Measurements from ENCODE around the gene PLA2G3. TPM values are rescaled to one million over a fixed set of nuclear protein-coding genes. Genes with fewer than 3 reads are reported as not detected.

PLA2G3 gene
- total and polyA plus RNA-seq, 2 of the 8 experiments (the other 6 are each of a cell fraction or from before 2014, with no cell fraction given) = 18.1 to 25.9 TPM

DNA sequence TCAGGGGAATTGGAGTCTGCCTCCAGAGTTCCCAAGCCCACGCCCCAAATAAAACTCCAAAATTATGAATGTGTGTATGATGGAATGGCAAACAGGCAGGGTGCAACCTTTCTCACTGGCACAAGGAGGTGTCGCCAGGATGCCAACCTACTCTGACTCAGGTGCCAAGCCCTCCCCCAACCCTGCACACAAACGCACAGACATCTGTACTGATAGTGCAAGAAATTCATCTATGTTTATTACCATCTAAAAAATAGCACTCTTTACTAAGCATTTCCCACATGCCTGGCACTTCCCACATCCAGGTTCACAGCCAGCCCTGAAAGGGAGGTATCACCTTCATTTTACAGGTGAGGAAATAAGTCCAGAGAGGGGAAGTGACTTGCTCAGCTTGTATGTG, 1.2 kb downstream of the PLA2G3 start:
- Histone ChIP-seq H4K5ac (ENCODE audit: insufficient read length, low read depth, low read length) (no peak overlapping the region), H3K4ac (replicated peaks; ENCODE audit: insufficient read length, low read depth, low read length) (no peak overlapping the region), H2BK5ac (ENCODE audit: low read depth, low read length) (peak overlapping the region; percentile 93; the same call in 1 of the 2 replicates), H2BK12ac (ENCODE audit: low read depth, low read length) (0 out of 2 replicates have a peak overlapping the region, but pooled peaks have one; percentile 99), H2BK120ac (replicated peaks; ENCODE audit: low read depth, low read length) (no peak overlapping the region), H3K27ac (ENCODE audit: low read depth, low read length) (no peak overlapping the region), H2BK20ac (ENCODE audit: low read length) (0 out of 2 replicates have a peak overlapping the region, but pooled peaks have one; percentile 57), H4K20me1 (replicated peaks in 1 of 2; ENCODE audit: control insufficient read depth in 1 of 2, insufficient read depth in 2 of 2, low read length in 2 of 2) (peaks cover 4 to 22% of the 10 kb centered on the region in 2 experiments), H4K91ac (replicated peaks; ENCODE audit: insufficient read length, low read length) (peak overlapping the region; percentile 98), H3K36me3 (ENCODE audit: control insufficient read depth in 2 of 4, insufficient read depth in 4 of 4, low read length in 3 of 4) (peaks cover 6 to 24% (median 13%) of the 10 kb centered on the region in 4 experiments; a peak in 7 of 8 replicates), H3K27me3 (replicated peaks in 1 of 4; ENCODE audit: control insufficient read depth in 3 of 4, extremely low read depth in 1 of 4, insufficient read depth in 3 of 4, low read length in 3 of 4) (0 out of 7 replicates have a peak, but pooled peaks cover 0 to 3% (median 0%) of the 10 kb centered on the region in 4 experiments), H4K8ac (ENCODE audit: extremely low read depth, insufficient read depth, low read length) (peak overlapping the region; percentile 16; the same call in 1 of the 2 replicates), H3K18ac (ENCODE audit: extremely low read depth, low read length) (0 out of 2 replicates have a peak overlapping the region, but pooled peaks have one; percentile 91), H3K56ac (replicated peaks; ENCODE audit: insufficient read length, low read depth, low read length) (no peak overlapping the region), H3K79me1 (ENCODE audit: low read depth, low read length) (peaks cover 15% of the 10 kb centered on the region; the same call in 1 of the 2 replicates), H3K14ac (ENCODE audit: insufficient read length) (no peak overlapping the region), H3K4me3 (ENCODE audit: extremely low read depth in 1 of 4, insufficient read depth in 2 of 4, low read depth in 3 of 4, low read length in 4 of 4) (peak overlapping the region; percentile 50 to 77 (median 55); a peak in 7 of 8 replicates), H3K79me2 (ENCODE audit: control insufficient read depth in 1 of 2, insufficient read depth in 2 of 2, low read length in 2 of 2) (peaks cover 0 to 20% of the 10 kb centered on the region in 2 experiments; a peak in 3 of 4 replicates), H3K4me2 (ENCODE audit: insufficient read depth in 1 of 2, low read depth in 2 of 2, low read length in 2 of 2) (peak overlapping the region; percentile 87 to 99), H2AFZ (ENCODE audit: low read length) (no peak overlapping the region), H2BK15ac (ENCODE audit: low read length) (no peak overlapping the region), H3K23me2 (ENCODE audit: low read depth, low read length) (peaks cover 12% of the 10 kb centered on the region), H3K9ac (replicated peaks in 1 of 4; ENCODE audit: extremely low read depth in 1 of 4, low read depth in 3 of 4, low read length in 3 of 4) (peak overlapping the region in 1 of 4 experiments; percentile 55; a peak in 2 of 7 replicates), H3K4me1 (replicated peaks in 1 of 4; ENCODE audit: control insufficient read depth in 3 of 4, insufficient read depth in 4 of 4, low read length in 3 of 4) (peaks cover 7 to 25% (median 17%) of the 10 kb centered on the region in 4 experiments), H3K9me3 (ENCODE audit: insufficient read depth in 2 of 2, low read depth in 1 of 2, low read length in 1 of 2) (no peaks in the 10 kb centered on the region), H3K23ac (ENCODE audit: insufficient read length) (no peak overlapping the region), H2AK5ac (ENCODE audit: low read depth, low read length) (no peak overlapping the region)
- TF ChIP-seq SUZ12 (IDR thresholded peaks at IDR 0.05; ENCODE audit: low read length) = no peak
- no peak for TF ChIP-seq TAF1 (IDR thresholded peaks at IDR 0.05; ENCODE audit: low read depth, low read length)
- ChIA-PET CTCF (ENCODE audit: partially characterized antibody) (interaction anchor here (0.5 to 6.1 kb wide), 7 partner anchors 11 to 157 kb away, joined by 3 to 49 read pairs (median 4); no protein-coding TSS in a partner anchor), POLR2A (ENCODE audit: partially characterized antibody) (interaction anchor here (1.3 to 2.7 kb wide), 3 partner anchors 8 to 129 kb away, joined by 3 to 12 read pairs (median 6); no protein-coding TSS in a partner anchor)
- DNase-seq (ENCODE audit: low read depth in 1 of 2, low spot score in 2 of 2) (no peak), FAIRE-seq (no peak)
- 81% methylated on average over 3 of the region's 3 CpGs; no CpG with 5 or more reads in 1 of the 2 experiments for WGBS, 2 experiments (ENCODE audit: extremely low coverage in 1 of 2, insufficient coverage in 1 of 2, insufficient read length in 1 of 2, insufficient replicate concordance in 2 of 2, low coverage in 1 of 2, low lambda C conversion rate in 2 of 2, missing lambda C conversion rate in 1 of 2)

All from H1 (cell line).